GM20000 (cell line): Measurements from ENCODE around the gene CASKIN1.
"Not testable (repeated sequence)": the region's sequence is repeated elsewhere in the genome, so short reads cannot be mapped to it uniquely, and the experiment has no call there.

Experiments used
- DNase-seq: peaks from one replicate; pipeline ENCODE4 v3.0.0; 2012; ENCODE audit warnings: low spot score
- CTCF ChIP-seq: IDR thresholded peaks from 2 replicates; pipeline ENCODE4 v1.5.1; 2012; ENCODE audit warnings: mild to moderate bottlenecking, control low read depth; ENCODE audit errors: extremely low read depth, missing control alignments

CASKIN1 gene

GRCh38 chr16:2206420-2206779, 10.0 kb upstream of the CASKIN1 start:
- no peak for DNase-seq
- TF ChIP-seq CTCF, result no peak

- TF ChIP-seq CTCF, result no peak
- no peak for DNase-seq
Measured at GRCh38 chr16:2205967-2206313, 9.5 kb upstream of the CASKIN1 start.

- peak; percentile 99 for DNase-seq
- no peak for TF ChIP-seq CTCF
Measured at GRCh38 chr16:2205104-2205966, 8.9 kb upstream of the CASKIN1 start, which contains the start of gene MLST8. MLST8 (plus strand) TSS chr16:2205454; CDS start chr16:2206086, 632 bp downstream.

GRCh38 chr16:2204416-2205103, 8.2 kb upstream of the CASKIN1 start:
- no peak for DNase-seq
- no peak for TF ChIP-seq CTCF

- not testable (repeated sequence) for DNase-seq
Measured at GRCh38 chr16:2203119-2203688, 6.8 kb upstream of the CASKIN1 start.

- no peak for DNase-seq
- no peak for TF ChIP-seq CTCF
Measured at GRCh38 chr16:2200313-2200712, 3.9 kb upstream of the CASKIN1 start.

GRCh38 chr16:2199621-2200139, 3.3 kb upstream of the CASKIN1 start:
- DNase-seq, result no peak

More at GRCh38 chr16:2199621-2200139, 3.3 kb upstream of the CASKIN1 start:
- TF ChIP-seq CTCF, result no peak
